Vagina (tissue), 2 donors: ENCODE measurements around the gene NR3C2. TPM values are rescaled to one million over a fixed set of nuclear protein-coding genes. Genes with fewer than 3 reads are reported as not detected.

Experiments used
- DNase-seq, 2 donors: peaks; one replicate each; pipeline ENCODE4 v3.0.0-alpha.2; 2017; ENCODE audit errors: extremely low spot score in 2 of 2
- H3K27ac ChIP-seq: fragments of 200-600 bp; sonication (generic); one replicate; pipeline ENCODE4 v1.5.1; 2019
- H3K27me3 ChIP-seq: fragments of 200-600 bp; sonication (generic); one replicate; pipeline ENCODE4 v1.5.1; 2019
- H3K36me3 ChIP-seq, 2 donors: fragments of 200-600 bp; sonication (generic); one replicate each; pipeline ENCODE4 v1.5.1; 2017 to 2019
- H3K4me1 ChIP-seq: fragments of 200-600 bp; sonication (generic); one replicate; pipeline ENCODE4 v1.5.1; 2019
- H3K4me3 ChIP-seq, 2 donors: fragments of 200-600 bp; sonication (generic); 1 replicate in 1 of 2; 2 replicates in 1 of 2; pipeline ENCODE4 v1.5.1; 2016 to 2019
- H3K9me3 ChIP-seq: fragments of 200-600 bp; sonication (generic); one replicate; pipeline ENCODE4 v1.5.1; 2019
- CTCF ChIP-seq, 3 experiments: fragments of 450-650 bp in 2 of 3; fragments of 200-600 bp in 1 of 3; sonication (generic) in 1 of 3; IDR thresholded peaks; one replicate each; pipeline ENCODE4 v1.5.1; 2017 to 2019; ENCODE audit warnings: antibody characterized with exemption in 3 of 3, mild to moderate bottlenecking in 2 of 3, moderate library complexity in 2 of 3
- POLR2A ChIP-seq, 2 donors: fragments of 450-650 bp; IDR thresholded peaks; one replicate each; pipeline ENCODE4 v1.6.1; 2017; ENCODE audit warnings: antibody characterized with exemption in 2 of 2, mild to moderate bottlenecking in 2 of 2, moderate library complexity in 2 of 2
- POLR2AphosphoS5 ChIP-seq, 2 donors: sonication (generic); formaldehyde crosslinking; IDR thresholded peaks; one replicate each; pipeline ENCODE4 v1.9.0; 2017; ENCODE audit warnings: antibody characterized with exemption in 2 of 2, mild to moderate bottlenecking in 2 of 2, low read depth in 1 of 2; ENCODE audit not compliant: insufficient read depth in 1 of 2
- intact Hi-C: fragments of 100-400 bp; cut with DNase I; formaldehyde crosslinking; loops from one replicate; pipeline ENCODE4 v1.15.1; 2023
- total RNA-seq: library from RNA; depleted of rRNA; stranded (reverse); fragments of >200 nt; gene quantifications from one replicate; pipeline ENCODE4 v1.2.3, GENCODE V29; 2016

NR3C2 gene
- total RNA-seq, 1 donor from 2014 or later, result 9.6 TPM

- H3K27ac ChIP-seq, result no peak overlapping the region
- TF ChIP-seq POLR2AphosphoS5 (IDR thresholded peaks at IDR 0.05; ENCODE audit: insufficient read depth in 1 of 2, low read depth in 1 of 2) (no peak), CTCF (IDR thresholded peaks at IDR 0.05) (no peak), POLR2A (IDR thresholded peaks at IDR 0.05) (no peak)
- intact Hi-C loops, result no loop called here
- no peaks in the 10 kb centered on the region for H3K9me3 ChIP-seq
- no peaks in the 10 kb centered on the region for H3K36me3 ChIP-seq
- H3K4me3 ChIP-seq, result no peak overlapping the region
- no peak for DNase-seq
- no peaks in the 10 kb centered on the region for H3K27me3 ChIP-seq
- H3K4me1 ChIP-seq, result peaks cover 5% of the 10 kb centered on the region
Measured at GRCh38 chr4:148164557-148164956, 277.7 kb downstream of the NR3C2 start.

- no peaks in the 10 kb centered on the region for H3K27me3 ChIP-seq
- DNase-seq, result no peak
- TF ChIP-seq POLR2AphosphoS5 (IDR thresholded peaks at IDR 0.05; ENCODE audit: insufficient read depth in 1 of 2, low read depth in 1 of 2) (no peak), POLR2A (IDR thresholded peaks at IDR 0.05) (no peak)
- H3K4me1 ChIP-seq, result peaks cover 5% of the 10 kb centered on the region
- H3K27ac ChIP-seq, result no peak overlapping the region
- intact Hi-C loops, result no loop called here
- H3K36me3 ChIP-seq, result no peaks in the 10 kb centered on the region
- no peak overlapping the region for H3K4me3 ChIP-seq
- no peaks in the 10 kb centered on the region for H3K9me3 ChIP-seq
Measured at GRCh38 chr4:148162991-148163390, 279.2 kb downstream of the NR3C2 start.

- Histone ChIP-seq H3K27me3 (no peaks in the 10 kb centered on the region), H3K9me3 (no peaks in the 10 kb centered on the region), H3K27ac (no peak overlapping the region), H3K36me3 (no peaks in the 10 kb centered on the region), H3K4me1 (peaks cover 5% of the 10 kb centered on the region), H3K4me3 (no peak overlapping the region)
- intact Hi-C loops, result no loop called here
- no peak for TF ChIP-seq POLR2A (IDR thresholded peaks at IDR 0.05)
- no peak for TF ChIP-seq CTCF (IDR thresholded peaks at IDR 0.05)
- DNase-seq, result no peak
Measured at GRCh38 chr4:148162519-148162918, 279.7 kb downstream of the NR3C2 start.

- Histone ChIP-seq H3K4me1 (peaks cover 5% of the 10 kb centered on the region), H3K36me3 (no peaks in the 10 kb centered on the region), H3K27ac (no peak overlapping the region), H3K4me3 (no peak overlapping the region), H3K9me3 (no peaks in the 10 kb centered on the region), H3K27me3 (no peaks in the 10 kb centered on the region)
- intact Hi-C loops, result no loop called here
- DNase-seq, result no peak
- TF ChIP-seq POLR2AphosphoS5 (IDR thresholded peaks at IDR 0.05; ENCODE audit: insufficient read depth in 1 of 2, low read depth in 1 of 2), result no peak
- no peak for TF ChIP-seq CTCF (IDR thresholded peaks at IDR 0.05)
- TF ChIP-seq POLR2A (IDR thresholded peaks at IDR 0.05), result no peak
Measured at GRCh38 chr4:148161601-148162000, 280.6 kb downstream of the NR3C2 start.

GRCh38 chr4:148159793-148160192 is 282.4 kb downstream of the NR3C2 start:
- Histone ChIP-seq H3K27ac (no peak overlapping the region), H3K36me3 (no peaks in the 10 kb centered on the region), H3K27me3 (no peaks in the 10 kb centered on the region), H3K4me3 (no peak overlapping the region), H3K4me1 (no peaks in the 10 kb centered on the region), H3K9me3 (no peaks in the 10 kb centered on the region)
- TF ChIP-seq CTCF (IDR thresholded peaks at IDR 0.05), result no peak
- TF ChIP-seq POLR2A (IDR thresholded peaks at IDR 0.05), result no peak
- intact Hi-C loops, result no loop called here
- DNase-seq, result no peak

GRCh38 chr4:148154769-148155168 is 287.4 kb downstream of the NR3C2 start:
- Histone ChIP-seq H3K27me3 (no peaks in the 10 kb centered on the region), H3K4me1 (no peaks in the 10 kb centered on the region), H3K4me3 (no peak overlapping the region), H3K9me3 (no peaks in the 10 kb centered on the region), H3K27ac (no peak overlapping the region), H3K36me3 (peaks cover 0 to 7% of the 10 kb centered on the region in 2 donors)
- no peak for DNase-seq
- intact Hi-C loops, result no loop called here
- TF ChIP-seq POLR2AphosphoS5 (IDR thresholded peaks at IDR 0.05; ENCODE audit: insufficient read depth in 1 of 2, low read depth in 1 of 2) (no peak), CTCF (IDR thresholded peaks at IDR 0.05) (no peak)
